Mucosa of descending colon (tissue), 3 donors: ENCODE results near the gene NFIX. TPM values are rescaled to one million over a fixed set of nuclear protein-coding genes. Genes with fewer than 3 reads are reported as not detected.

ENCODE experiments used
- ATAC-seq: fragments of 200-7000 bp; cut with Tn5 transposase; one replicate; pipeline ENCODE4 v1.9.1; 2020; ENCODE audit warnings: mild to moderate bottlenecking, moderate library complexity
- DNase-seq, 3 donors: peaks; one replicate each; pipeline ENCODE4 v3.0.0-alpha.2; 2020
- H3K36me3 ChIP-seq: fragments of 200-600 bp; one replicate; pipeline ENCODE4 v1.8.0; 2021; ENCODE audit warnings: low read depth, mild to moderate bottlenecking
- H3K4me1 ChIP-seq: fragments of 200-600 bp; one replicate; pipeline ENCODE4 v1.8.0; 2021; ENCODE audit warnings: low read depth, mild to moderate bottlenecking
- H3K4me3 ChIP-seq: fragments of 200-600 bp; one replicate; pipeline ENCODE4 v1.8.0; 2021; ENCODE audit warnings: mild to moderate bottlenecking
- H3K9me3 ChIP-seq: fragments of 200-600 bp; one replicate; pipeline ENCODE4 v1.8.0; 2021; ENCODE audit warnings: mild to moderate bottlenecking
- intact Hi-C, 2 donors: fragments of 100-400 bp; cut with DNase I in 1 of 2; cut with micrococcal nuclease in 1 of 2; formaldehyde crosslinking; loops; one replicate each; pipeline versions ENCODE4 v1.11.0 to v1.11.1; 2022; cut with DNase I, micrococcal nuclease
- total RNA-seq, 3 donors: library from RNA; stranded (reverse); fragmentation: NEBNext Ultra II Directional in 2 of 3; extraction: Animal tissue kit (Norgen Biotek cat#: 25700) in 2 of 3; gene quantifications; one replicate each; pipeline versions ENCODE4 v1.2.1 to v1.2.4, GENCODE V29; 2021 to 2023
- TF ChIP-seq, protein P1 (sequence below): fragments of 200-600 bp; IDR thresholded peaks from one replicate; pipeline ENCODE4 v1.8.0; 2022; ENCODE audit warnings: antibody characterized with exemption, mild to moderate bottlenecking
- donor health status: DM: no; HTN: no; CAD: no; lungs with moderate emphysema.
- donor health status: DM: no; HTN: no; CAD: no.
- donor health status: DM: no; HTN: yes; CAD: no.

NFIX gene
- total RNA-seq, 3 donors from 2014 or later, result 59.4 to 238 (median 64.6) TPM

DNA sequence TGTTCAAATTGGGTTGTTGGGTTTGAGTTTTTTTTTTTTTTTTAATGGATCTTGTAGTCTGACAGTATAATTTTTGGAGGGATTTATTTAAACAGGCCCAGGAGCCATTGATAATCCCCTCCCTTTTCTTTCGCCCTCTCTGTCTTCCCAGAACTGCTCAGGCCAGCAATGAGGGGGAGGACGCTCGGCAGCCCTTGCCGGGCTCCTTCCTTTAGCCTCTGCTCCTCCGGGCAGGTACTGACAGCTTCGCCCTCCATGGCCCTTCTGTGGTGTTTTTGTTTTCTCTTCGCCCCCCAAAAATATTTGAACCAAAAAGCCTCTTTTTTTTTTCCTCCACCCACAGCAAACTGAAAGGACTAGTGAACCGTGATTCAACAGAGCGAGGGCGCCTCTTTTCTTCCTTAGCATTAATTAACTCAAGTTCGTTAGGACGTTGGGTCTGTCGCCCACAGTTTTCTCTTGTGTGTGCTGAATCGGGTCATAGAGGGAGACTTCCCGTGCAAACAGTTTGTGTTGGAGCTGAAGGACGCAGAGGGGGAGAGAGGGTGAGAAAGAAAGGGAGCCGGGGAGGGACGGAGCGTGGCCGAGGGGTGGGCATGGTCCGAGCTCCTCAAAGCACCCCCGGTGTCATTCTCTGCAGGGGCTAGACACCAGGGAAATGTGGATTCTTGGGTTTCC, 21.5 kb downstream of the NFIX start:
- ATAC-seq (no peak), DNase-seq (no peak)
- H3K4me1 ChIP-seq, result peaks cover 18% of the 10 kb centered on the region
- TF ChIP-seq, protein P1, sequence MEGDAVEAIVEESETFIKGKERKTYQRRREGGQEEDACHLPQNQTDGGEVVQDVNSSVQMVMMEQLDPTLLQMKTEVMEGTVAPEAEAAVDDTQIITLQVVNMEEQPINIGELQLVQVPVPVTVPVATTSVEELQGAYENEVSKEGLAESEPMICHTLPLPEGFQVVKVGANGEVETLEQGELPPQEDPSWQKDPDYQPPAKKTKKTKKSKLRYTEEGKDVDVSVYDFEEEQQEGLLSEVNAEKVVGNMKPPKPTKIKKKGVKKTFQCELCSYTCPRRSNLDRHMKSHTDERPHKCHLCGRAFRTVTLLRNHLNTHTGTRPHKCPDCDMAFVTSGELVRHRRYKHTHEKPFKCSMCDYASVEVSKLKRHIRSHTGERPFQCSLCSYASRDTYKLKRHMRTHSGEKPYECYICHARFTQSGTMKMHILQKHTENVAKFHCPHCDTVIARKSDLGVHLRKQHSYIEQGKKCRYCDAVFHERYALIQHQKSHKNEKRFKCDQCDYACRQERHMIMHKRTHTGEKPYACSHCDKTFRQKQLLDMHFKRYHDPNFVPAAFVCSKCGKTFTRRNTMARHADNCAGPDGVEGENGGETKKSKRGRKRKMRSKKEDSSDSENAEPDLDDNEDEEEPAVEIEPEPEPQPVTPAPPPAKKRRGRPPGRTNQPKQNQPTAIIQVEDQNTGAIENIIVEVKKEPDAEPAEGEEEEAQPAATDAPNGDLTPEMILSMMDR, result no peak
- no peaks in the 10 kb centered on the region for H3K9me3 ChIP-seq
- no peaks in the 10 kb centered on the region for H3K36me3 ChIP-seq
- H3K4me3 ChIP-seq, result no peak overlapping the region
- intact Hi-C loops, result no loop called here

GRCh38 chr19:13017306-13018034, 22.2 kb downstream of the NFIX start:
- no peak for ATAC-seq
- DNase-seq, result peak in 1 of 3 donors; percentile 2
- H3K4me1 ChIP-seq, result peaks cover 24% of the 10 kb centered on the region
- intact Hi-C loops, result no loop called here
- H3K9me3 ChIP-seq, result no peaks in the 10 kb centered on the region
- H3K36me3 ChIP-seq, result no peaks in the 10 kb centered on the region
- TF ChIP-seq, protein P1, result no peak
- H3K4me3 ChIP-seq, result no peak overlapping the region

DNA sequence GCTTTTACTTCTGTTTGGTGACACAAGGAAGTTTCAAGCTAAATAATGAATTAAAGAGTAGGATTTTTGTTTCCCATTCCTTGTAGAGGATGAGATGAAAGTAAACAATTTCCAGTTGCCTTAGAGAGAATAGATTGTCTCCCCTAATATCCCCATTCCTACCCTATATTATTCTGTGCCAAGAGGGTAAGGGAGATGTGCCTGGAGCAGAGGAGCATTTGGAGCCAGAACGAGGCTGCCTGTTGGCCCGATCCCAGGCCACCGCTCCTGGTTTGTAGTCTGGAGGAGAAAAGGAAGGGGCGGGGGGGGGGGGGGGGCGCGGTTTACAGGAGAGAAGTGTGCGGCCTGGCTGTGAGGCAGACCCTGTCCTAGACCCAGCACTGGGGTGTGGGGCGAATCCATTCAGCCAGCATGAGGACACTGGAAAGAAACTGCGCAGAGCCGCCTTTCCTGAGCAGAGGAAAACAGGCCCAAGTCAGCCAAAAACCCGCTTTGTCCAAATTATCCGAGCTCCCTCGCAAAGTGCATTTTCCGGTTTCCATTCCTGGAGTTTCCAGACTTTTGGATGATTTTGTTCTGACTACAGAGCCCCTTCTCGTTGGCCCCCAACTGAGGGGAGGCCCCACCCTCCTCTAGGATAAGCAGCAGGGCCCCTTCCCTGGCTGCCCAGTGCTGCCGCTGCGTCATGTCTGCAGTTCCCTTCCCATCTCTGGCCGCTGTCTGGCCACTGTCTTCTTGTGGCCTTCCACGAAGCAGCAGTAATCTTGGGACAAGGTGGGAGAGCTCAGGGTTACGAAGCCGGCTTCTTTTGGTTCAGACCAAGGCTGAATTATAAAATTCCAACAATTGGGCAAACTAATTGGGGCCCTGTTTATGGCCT, 23.0 kb downstream of the NFIX start:
- no peak overlapping the region for H3K4me3 ChIP-seq
- intact Hi-C loops, result no loop called here
- H3K9me3 ChIP-seq, result no peaks in the 10 kb centered on the region
- ATAC-seq (no peak), DNase-seq (peak in 1 of 3 donors; percentile 46)
- H3K36me3 ChIP-seq, result no peaks in the 10 kb centered on the region
- H3K4me1 ChIP-seq, result peaks cover 22% of the 10 kb centered on the region
- TF ChIP-seq, protein P1, result no peak

DNA sequence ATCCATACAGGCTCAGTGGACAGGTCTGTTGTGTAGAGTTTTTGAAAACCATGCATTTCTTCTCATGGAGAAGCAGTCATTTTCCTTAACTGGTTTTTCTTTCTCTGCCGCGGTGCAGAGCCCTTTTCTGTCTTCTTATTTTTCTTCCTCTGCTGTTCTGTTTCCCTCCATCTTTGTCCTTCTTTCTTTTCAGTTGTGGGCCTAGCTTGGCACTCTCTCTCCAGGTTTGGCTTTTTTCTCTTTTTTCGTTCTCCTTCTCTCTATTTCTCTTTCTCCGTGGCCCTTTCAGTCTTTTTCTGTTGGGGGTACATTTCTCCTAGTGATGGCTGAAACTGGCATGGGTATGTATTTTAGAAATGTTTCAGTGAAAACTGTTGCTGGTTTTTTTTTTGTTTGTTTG, 24.1 kb downstream of the NFIX start:
- TF ChIP-seq, protein P1, result no peak
- DNase-seq (no peak), ATAC-seq (no peak)
- Histone ChIP-seq H3K4me3 (no peak overlapping the region), H3K9me3 (no peaks in the 10 kb centered on the region), H3K4me1 (peaks cover 26% of the 10 kb centered on the region), H3K36me3 (no peaks in the 10 kb centered on the region)
- intact Hi-C loops, result no loop called here

GRCh38 chr19:13020002-13020414, 24.7 kb downstream of the NFIX start:
- ATAC-seq (no peak), DNase-seq (no peak)
- Histone ChIP-seq H3K36me3 (no peaks in the 10 kb centered on the region), H3K4me1 (peaks cover 29% of the 10 kb centered on the region), H3K4me3 (no peak overlapping the region), H3K9me3 (no peaks in the 10 kb centered on the region)
- TF ChIP-seq, protein P1, result no peak
- intact Hi-C loops, result no loop called here
